ENCODE measurements around the gene SETDB2. TPM values are rescaled to one million over a fixed set of nuclear protein-coding genes. Genes with fewer than 3 reads are reported as not detected.

The SETDB2 gene
- total RNA-seq, 2 donors from 2014 or later: 9.0 to 9.1 TPM

- DNase-seq (ENCODE audit: low spot score): no peak
- Histone ChIP-seq H3K9me3 (peaks cover 5% of the 10 kb centered on the region), H3K27ac (peak overlapping the region; percentile 80 to 93), H3K36me3 (no peaks in the 10 kb centered on the region), H3K4me1 (ENCODE audit: control insufficient read depth in 1 of 2, low read depth in 2 of 2) (peaks cover 16 to 25% of the 10 kb centered on the region in 2 donors), H3K27me3 (replicated peaks; ENCODE audit: insufficient read depth) (no peaks in the 10 kb centered on the region), H3K4me3 (peak overlapping the region; percentile 70)
- TF ChIP-seq CTCF (IDR thresholded peaks at IDR 0.05): no peak
- ATAC-seq (ENCODE audit: insufficient number of reproducible peaks, low FRiP score, low read depth): peak; percentile 95
Measured at GRCh38 chr13:49400755-49401659, 43.1 kb upstream of the SETDB2 start.

- TF ChIP-seq CTCF (IDR thresholded peaks at IDR 0.05): no peak
- no peak for ATAC-seq (ENCODE audit: insufficient number of reproducible peaks, low FRiP score, low read depth)
- DNase-seq (ENCODE audit: low spot score): no peak
- Histone ChIP-seq H3K9me3 (peaks cover 5% of the 10 kb centered on the region), H3K27me3 (replicated peaks; ENCODE audit: insufficient read depth) (no peaks in the 10 kb centered on the region), H3K4me1 (ENCODE audit: control insufficient read depth in 1 of 2, low read depth in 2 of 2) (peaks cover 0 to 14% of the 10 kb centered on the region in 2 donors), H3K36me3 (no peaks in the 10 kb centered on the region), H3K4me3 (no peak overlapping the region), H3K27ac (no peak overlapping the region)
Measured at GRCh38 chr13:49403996-49404702, 39.9 kb upstream of the SETDB2 start.

- TF ChIP-seq CTCF (IDR thresholded peaks at IDR 0.05): no peak
- H3K27ac ChIP-seq: no peak overlapping the region
Measured at GRCh38 chr13:49404703-49405020, 39.4 kb upstream of the SETDB2 start.

GRCh38 chr13:49407068-49407467 lies 37.0 kb upstream of the SETDB2 start:
- ATAC-seq (ENCODE audit: insufficient number of reproducible peaks, low FRiP score, low read depth) (no peak), DNase-seq (ENCODE audit: low spot score) (no peak)
- Histone ChIP-seq H3K27ac (no peak overlapping the region), H3K4me1 (ENCODE audit: control insufficient read depth in 1 of 2, low read depth in 2 of 2) (peaks cover 0 to 9% of the 10 kb centered on the region in 2 donors), H3K27me3 (replicated peaks; ENCODE audit: insufficient read depth) (no peaks in the 10 kb centered on the region), H3K9me3 (peaks cover 5% of the 10 kb centered on the region), H3K36me3 (no peaks in the 10 kb centered on the region), H3K4me3 (no peak overlapping the region)
- TF ChIP-seq CTCF (IDR thresholded peaks at IDR 0.05): no peak

More at GRCh38 chr13:49404703-49405020, 39.4 kb upstream of the SETDB2 start:
- Histone ChIP-seq H3K4me3 (no peak overlapping the region), H3K27me3 (replicated peaks; ENCODE audit: insufficient read depth) (no peaks in the 10 kb centered on the region), H3K4me1 (ENCODE audit: control insufficient read depth in 1 of 2, low read depth in 2 of 2) (peaks cover 0 to 11% of the 10 kb centered on the region in 2 donors), H3K9me3 (peaks cover 5% of the 10 kb centered on the region), H3K36me3 (no peaks in the 10 kb centered on the region)
- no peak for ATAC-seq (ENCODE audit: insufficient number of reproducible peaks, low FRiP score, low read depth)
- no peak for DNase-seq (ENCODE audit: low spot score)

- H3K4me1 ChIP-seq (ENCODE audit: control insufficient read depth in 1 of 2, low read depth in 2 of 2): peaks cover 0 to 8% of the 10 kb centered on the region in 2 donors
- no peaks in the 10 kb centered on the region for H3K27me3 ChIP-seq (replicated peaks; ENCODE audit: insufficient read depth)
- no peak for ATAC-seq (ENCODE audit: insufficient number of reproducible peaks, low FRiP score, low read depth)
- peaks cover 5% of the 10 kb centered on the region for H3K9me3 ChIP-seq
- no peak for TF ChIP-seq CTCF (IDR thresholded peaks at IDR 0.05)
- DNase-seq (ENCODE audit: low spot score): no peak
- H3K36me3 ChIP-seq: no peaks in the 10 kb centered on the region
- H3K27ac ChIP-seq: no peak overlapping the region
- H3K4me3 ChIP-seq: no peak overlapping the region
Measured at GRCh38 chr13:49407936-49408335, 36.1 kb upstream of the SETDB2 start.

Data from thoracic aorta (tissue), 2 donors.